HepG2 (cell line): ENCODE measurements around the gene TDP2.

Experiments
- KLF9 ChIP-seq: IDR thresholded peaks from 2 replicates; pipeline ENCODE4 v1.6.1; 2016; ENCODE audit warnings: low read depth
- MEIS2 ChIP-seq: sonication (generic); formaldehyde crosslinking; IDR thresholded peaks from 2 replicates; pipeline ENCODE4 v1.9.0; 2021; ENCODE audit warnings: mild to moderate bottlenecking, missing genetic modification reagents

DNA sequence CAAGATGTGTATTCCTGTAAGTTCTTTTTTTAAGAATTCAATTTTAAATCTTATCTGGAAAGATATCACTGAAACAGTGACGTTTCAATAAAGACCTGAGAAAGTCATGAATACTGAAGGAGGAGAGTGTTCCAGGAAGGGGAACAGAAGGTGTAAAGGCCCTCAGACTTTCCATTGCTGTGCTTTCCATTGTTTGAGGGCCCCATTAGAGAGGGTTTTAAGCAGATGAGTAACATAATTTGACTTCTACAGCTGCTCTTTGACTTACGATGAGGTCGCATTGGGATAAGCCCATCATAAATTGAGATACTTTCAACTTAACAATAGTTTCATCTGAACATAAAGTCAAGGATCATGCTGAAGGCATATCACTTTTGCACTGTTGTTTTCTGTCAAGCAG lies 24.9 kb upstream of the TDP2 start:
- TF ChIP-seq MEIS2 (CRISPR knock-in tag) (no peak), KLF9 (no peak)
